ENCODE results near the gene CHCHD1.
"Not testable (repeated sequence)": the region's sequence is repeated elsewhere in the genome, so short reads cannot be mapped to it uniquely, and the experiment has no call there.

Gene CHCHD1

DNA sequence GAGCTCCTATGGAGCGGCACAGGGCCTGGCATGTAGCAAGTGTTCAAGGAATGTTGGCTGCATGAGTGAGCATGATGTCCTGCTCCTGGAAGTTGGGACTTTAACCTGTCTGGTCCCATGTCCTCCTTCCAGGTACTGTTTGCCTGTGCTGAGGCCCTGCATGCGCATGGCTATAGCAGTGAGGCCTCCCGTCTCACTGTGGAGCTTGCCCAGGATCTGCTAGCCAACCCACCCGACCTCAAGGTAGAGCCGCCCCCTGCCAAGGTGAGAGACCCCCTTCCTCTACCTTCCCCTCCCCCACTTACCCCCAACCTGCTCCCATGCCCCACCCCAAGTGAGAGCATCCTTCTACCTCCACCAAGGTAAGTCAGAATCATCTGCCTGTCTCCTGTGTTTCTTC lies 11.6 kb downstream of the CHCHD1 start:
- DNase-seq (ENCODE audit: low spot score) = no peak

DNA sequence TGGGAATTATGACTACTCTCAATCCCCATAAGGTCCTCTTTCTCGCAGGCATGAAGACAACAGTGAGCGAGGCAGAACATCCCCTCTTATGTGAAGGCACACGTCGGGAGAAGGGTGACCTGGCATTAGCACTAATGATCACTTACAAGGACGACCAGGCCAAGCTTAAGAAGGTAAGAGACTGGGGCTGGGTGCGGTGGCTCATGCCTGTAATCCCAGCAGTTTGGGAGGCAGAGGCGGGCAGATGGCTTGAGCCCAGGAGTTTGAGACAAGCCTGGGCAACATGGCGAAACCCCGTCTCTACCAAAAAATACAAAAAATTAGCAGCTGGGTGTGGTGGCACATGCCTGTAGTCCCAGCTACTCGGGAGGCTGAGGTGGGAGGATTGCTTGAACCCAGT lies 13.6 kb downstream of the CHCHD1 start:
- not testable (repeated sequence) for DNase-seq (ENCODE audit: low spot score)

DNA sequence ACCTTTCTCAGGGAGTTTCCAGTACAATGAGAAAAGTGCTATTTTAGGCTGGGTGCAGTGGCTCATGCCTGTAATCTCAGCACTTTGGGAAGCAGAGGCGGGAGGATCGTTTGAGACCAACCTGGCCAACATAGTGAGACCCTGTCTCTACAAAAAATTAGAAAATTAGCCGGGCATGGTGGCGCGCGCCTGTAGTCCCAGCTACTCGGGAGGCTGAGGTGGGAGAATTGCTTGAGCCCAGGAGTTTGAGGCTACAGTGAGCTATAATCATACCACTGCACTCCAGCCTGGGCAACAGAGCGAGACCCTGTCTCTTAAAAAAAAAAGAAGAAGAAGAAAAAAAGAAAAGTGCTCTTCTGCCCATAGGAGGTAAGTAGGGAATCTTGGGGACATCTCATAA lies 14.2 kb downstream of the CHCHD1 start:
- DNase-seq (ENCODE audit: low spot score) = not testable (repeated sequence)

DNA sequence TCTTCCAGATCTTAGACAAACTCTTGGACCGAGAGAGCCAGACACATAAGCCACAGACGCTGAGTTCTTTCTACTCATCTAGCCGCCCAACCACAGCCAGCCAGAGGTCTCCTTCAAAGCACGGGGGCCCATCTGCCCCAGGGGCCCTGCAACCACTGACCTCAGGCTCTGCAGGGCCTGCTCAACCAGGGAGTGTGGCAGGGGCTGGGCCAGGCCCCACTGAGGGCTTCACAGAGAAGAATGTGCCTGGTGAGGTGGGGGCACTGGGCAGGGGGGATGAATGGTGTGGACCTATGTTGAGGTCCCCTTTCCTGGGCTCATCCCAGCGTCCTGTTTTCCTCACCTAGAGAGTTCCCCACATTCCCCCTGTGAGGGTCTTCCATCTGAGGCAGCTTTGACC lies 14.9 kb downstream of the CHCHD1 start:
- DNase-seq (ENCODE audit: low spot score) = no peak

DNA sequence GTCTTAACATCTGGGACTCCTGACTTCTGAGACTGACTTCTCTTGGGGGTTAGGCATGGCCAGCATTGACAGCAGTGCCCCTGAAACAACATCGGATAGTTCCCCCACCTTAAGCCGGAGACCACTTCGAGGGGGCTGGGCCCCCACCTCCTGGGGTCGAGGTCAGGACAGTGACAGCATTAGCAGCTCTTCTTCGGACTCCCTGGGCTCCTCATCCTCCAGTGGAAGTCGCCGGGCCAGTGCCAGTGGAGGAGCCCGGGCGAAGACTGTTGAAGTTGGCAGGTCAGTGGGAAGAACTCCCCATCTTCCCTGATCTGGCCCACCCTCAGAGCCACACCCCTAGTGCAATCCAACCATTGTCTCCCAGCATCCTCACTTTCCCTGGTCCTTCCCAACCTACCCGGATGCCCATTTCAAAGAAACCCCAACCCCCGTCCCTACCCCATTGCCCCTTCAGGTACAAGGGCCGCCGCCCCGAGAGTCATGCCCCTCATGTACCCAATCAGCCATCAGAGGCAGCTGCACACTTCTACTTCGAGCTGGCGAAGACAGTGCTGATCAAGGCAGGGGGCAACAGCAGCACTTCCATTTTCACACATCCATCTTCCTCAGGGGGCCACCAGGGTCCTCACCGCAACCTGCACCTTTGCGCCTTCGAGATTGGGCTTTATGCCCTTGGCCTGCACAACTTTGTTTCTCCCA lies 15.6 kb downstream of the CHCHD1 start:
- DNase-seq (ENCODE audit: low spot score) = no peak

DNA sequence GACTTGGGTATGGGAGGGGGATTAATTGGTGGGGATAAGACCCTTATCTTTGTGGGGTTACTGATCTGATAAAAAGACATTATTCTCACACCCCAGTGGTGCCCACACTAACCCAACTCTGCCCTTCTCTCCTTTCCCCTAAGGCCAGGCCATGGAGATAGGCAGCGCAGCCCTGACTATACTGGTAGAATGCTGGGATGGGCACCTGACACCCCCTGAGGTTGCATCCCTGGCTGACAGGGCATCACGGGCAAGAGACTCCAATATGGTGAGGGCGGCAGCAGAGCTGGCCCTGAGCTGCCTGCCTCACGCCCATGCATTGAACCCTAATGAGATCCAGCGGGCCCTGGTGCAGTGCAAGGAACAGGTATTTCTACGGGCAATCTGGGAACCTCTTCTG lies 16.2 kb downstream of the CHCHD1 start:
- DNase-seq (ENCODE audit: low spot score) = no peak

DNA sequence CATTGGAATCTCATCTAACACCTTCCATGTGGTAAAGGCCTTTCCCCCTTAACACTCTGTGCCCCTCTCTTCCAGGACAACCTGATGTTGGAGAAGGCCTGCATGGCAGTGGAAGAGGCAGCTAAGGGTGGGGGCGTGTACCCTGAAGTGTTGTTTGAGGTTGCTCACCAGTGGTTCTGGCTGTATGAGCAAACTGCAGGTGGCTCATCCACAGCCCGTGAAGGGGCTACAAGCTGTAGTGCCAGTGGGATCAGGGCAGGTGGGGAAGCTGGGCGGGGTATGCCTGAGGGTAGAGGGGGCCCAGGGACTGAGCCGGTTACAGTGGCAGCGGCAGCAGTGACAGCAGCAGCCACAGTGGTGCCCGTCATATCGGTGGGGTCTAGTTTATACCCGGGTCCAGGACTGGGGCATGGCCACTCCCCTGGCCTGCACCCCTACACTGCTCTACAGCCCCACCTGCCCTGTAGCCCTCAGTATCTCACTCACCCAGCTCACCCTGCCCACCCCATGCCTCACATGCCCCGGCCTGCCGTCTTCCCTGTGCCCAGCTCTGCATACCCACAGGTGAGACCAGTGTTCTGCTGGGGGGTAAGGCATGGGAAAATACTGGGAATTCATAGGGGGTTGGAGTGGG lies 17.2 kb downstream of the CHCHD1 start:
- no peak for DNase-seq (ENCODE audit: low spot score)

DNA sequence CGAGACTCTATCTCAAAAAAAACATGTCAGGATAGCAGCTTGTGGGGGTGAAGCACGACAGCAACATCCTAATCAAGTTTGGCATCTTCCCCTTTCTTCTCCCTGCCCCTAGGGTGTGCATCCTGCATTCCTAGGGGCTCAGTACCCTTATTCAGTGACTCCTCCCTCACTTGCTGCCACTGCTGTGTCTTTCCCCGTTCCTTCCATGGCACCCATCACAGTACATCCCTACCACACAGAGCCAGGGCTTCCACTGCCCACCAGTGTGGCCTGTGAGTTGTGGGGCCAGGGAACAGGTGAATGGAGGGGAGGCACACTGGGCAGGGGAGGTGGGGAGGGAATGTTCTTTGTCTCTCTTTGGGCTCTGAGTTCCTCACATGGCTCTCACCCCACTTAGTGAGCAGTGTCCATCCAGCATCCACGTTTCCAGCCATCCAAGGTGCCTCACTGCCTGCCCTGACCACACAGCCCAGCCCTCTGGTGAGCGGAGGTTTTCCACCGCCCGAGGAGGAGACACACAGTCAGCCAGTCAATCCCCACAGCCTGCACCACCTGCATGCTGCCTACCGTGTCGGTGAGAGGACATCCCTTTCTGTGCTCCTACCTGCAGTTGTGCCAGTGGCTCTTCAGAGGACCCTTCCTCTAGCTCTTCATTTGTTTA lies 18.2 kb downstream of the CHCHD1 start:
- DNase-seq (ENCODE audit: low spot score) = no peak

DNA sequence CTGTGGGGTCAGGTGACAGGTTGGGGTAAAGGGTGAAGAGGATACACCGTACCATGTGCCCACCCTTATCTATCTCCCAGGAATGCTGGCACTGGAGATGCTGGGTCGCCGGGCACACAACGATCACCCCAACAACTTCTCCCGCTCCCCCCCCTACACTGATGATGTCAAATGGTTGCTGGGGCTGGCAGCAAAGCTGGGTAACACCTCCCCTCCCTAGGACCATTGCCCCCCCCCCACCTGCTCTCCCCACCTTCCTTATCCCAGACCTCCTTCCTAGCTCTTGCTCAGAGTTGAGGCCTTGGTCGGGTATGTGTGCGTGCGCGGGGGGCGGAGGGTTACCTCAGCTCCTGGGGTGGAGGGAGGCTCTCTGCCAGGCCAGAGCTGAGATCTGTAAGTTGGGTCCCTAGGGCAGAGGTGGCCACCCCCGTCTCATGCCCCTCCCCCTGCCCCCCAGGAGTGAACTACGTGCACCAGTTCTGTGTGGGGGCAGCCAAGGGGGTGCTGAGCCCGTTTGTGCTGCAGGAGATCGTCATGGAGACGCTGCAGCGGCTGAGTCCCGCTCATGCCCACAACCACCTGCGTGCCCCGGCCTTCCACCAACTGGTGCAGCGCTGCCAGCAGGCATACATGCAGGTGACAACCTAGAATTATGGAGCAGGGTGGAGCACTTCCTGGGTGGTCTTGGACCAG lies 18.9 kb downstream of the CHCHD1 start:
- DNase-seq (ENCODE audit: low spot score) = no peak

DNA sequence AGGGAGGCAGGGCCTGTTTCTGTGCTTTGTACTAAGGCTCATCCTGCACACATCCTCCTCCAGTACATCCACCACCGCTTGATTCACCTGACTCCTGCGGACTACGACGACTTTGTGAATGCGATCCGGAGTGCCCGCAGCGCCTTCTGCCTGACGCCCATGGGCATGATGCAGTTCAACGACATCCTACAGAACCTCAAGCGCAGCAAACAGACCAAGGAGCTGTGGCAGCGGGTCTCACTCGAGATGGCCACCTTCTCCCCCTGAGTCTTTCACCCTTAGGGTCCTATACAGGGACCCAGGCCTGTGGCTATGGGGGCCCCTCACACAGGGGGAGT lies 19.4 kb downstream of the CHCHD1 start:
- no peak for DNase-seq (ENCODE audit: low spot score)

DNA sequence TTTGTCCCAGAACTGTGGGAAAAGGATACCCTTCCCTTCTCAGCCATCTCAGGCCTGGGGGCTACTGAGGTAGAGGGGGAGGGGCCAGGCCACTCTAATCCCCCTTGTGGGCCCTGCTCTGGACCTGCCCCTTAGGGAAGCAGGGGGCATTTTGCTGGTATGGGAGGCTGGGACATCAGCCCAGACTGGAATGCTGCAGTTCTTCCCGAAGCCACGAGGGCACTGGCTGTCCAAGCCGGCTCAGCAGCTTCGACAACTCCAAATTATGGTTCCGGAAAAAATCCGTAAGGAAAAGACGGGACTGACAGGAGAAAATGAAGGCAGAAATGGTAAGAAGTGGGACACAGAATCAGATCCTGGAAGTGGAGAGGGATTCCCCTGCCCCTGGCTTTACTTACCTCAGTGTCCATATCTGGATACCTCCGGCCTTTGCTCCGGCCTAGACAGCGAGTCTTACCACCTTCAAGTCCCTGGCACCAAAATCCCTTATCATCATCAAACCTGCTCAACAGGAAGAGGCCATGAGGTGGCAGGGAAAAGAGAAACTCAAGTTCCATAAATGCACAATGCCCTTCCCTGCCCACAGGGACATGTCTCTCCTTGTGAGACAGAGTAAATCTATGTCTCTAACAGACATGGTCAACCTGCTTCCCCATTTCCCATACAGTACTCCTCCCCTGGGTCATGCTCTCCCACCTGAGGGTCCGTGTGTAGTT lies 20.6 kb downstream of the CHCHD1 start:
- no peak for DNase-seq (ENCODE audit: low spot score)

DNA sequence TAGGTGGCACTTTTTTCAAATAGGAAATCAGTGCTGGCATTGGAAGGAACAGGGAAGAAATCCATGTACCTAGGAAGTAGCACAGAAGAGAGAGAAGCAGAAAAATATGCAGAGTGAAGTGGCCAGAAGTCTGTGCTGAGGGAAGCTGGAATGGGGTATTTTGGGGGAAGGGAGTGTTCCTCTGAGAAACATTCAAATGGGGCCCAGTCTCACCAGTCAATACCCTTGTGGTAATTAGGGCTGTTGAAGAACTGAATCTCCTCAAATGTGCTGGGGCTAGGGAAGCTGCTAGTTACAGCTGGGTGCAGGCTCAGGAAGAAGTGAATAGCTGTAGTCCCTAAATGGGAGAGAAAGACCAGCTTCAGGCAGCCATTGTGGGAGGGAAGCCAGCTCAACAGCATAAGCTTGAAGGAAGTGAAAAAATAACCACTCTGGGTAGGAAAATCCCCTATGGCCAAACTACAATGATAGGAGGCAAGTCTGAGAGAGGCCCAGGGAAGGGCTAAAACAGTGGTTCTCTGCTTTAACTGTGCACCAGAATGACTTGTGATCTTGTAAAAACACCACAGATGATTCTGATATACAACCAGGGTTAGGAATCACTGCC lies 21.9 kb downstream of the CHCHD1 start:
- DNase-seq (ENCODE audit: low spot score) = no peak

DNA sequence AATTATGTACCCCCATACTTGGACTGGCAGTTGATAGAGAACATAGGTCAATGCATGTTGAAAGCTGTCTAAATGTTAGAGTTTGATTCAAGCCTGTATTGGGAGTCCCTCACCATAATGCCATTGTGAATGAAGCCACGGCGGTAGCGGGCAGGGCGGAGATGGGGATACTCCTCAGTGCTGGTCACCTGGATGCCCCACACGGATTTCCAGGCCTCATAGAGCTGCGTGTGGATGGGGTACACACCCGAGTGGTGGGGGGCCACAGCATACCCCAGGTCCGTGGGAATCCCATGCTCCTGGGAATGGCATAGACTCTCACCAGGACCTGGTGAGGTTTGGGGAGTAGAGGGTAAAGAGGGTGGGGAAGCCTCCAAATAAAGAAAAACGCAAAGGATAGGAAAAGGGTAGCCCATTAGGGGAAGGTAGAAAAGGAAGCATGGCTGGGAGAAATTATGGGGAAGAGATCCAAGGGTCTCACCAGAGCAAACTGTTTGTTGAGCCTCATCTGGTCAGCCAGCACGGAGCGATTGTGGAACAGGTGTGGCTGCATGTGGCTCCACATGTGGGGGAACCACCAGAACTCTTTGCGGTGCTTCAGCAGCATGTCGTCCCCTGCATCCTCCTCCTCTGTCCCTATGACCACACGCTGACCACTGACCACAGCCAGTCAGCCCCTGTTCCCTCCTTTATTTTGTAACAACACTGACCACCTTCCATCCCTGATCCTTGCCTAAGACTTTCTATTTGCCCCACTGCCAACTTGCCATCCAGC lies 24.5 kb downstream of the CHCHD1 start:
- no peak for DNase-seq (ENCODE audit: low spot score)

DNA sequence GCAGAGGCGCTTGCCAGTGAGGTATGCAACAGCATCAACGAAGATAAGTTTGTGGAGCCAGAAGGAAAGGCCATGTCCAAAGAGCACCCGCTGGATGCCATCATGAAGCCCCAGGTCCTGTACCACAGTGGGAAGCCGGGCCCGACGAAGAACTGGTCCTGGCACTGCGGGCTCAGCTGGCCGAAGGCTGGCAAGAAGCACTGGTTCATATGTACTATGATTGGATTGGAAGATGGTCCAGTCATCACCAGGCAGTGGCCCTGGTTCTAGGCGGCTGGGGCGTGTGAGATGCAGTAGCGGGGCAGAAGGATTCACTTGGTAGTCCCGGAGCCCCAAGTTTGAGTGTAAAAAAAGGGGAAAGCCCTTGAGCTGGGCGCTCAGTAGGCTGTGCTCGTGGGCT lies 25.6 kb downstream of the CHCHD1 start:
- no peak for DNase-seq (ENCODE audit: low spot score)

DNA sequence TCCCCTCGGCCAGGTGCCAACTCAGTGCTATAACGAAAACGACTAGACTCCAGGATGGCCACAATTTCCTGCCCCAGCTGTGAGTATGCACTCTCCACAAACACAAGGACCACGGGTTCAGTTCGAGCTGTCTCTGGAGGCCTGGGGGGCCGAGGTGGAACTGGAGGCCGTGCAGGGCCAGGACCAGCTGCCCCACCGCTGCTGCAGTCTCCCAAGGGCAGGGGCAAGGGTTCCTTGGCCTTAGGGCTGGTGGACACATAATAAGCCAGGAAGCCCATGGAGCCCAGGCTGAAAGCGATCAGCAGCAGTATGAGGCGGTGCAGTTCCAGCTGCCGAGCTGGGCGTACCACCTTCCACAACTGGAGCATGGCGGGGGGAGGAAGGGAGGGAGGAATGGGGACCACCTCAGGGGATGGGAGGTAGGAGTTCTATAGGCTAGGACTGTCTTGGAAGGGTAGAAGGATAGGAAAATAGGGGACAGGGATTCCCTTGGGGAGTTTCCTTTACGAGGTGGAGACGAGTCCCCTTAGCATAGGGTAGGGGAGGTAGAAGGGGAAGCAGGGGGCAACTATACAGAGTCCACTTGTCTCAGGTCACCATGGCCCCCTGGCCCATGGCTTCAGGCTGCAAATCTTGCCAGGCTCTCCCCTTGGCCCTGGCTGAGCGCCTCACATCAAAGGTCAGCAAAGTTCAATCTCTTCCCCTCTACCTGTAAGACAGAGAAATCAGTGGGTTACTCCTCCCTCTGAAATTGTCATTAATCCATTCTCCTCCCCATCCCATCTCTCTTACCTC lies 26.4 kb downstream of the CHCHD1 start:
- no peak for DNase-seq (ENCODE audit: low spot score)

DNA sequence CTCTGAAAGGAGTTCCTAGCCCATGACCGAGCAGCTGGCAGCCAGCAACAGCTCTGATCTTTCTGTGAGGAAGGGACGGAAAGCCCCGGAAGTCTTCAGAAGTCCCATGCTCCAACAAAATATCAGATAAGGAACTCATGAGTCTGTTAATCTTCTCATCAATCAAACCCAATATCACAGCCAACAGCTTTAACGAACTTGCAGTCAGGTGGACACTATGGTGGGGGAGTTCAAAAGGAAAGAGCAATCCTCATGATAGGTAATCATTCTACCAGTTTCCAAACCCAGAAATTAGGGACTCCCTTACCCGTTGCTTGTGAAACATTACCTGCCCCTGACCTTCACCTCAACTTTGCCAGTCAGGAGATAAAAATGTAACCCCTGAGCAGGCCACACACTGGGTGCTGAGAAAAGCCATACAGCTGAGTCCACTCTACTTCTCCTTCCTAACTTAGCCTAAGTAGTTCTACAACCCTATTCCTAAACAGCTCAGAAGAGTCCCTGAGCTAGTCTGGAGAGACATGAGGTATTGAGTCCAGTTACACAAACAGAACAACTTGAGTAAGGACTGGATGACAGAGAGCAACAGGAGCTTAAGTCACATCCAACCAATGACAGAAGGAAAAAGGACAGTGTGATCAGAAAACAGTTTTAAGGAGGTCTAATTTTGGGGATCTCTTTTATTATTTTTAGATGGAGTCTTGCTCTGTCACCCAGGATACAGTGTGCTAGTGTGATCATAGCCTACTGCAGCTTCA lies 27.4 kb downstream of the CHCHD1 start:
- DNase-seq (ENCODE audit: low spot score) = no peak

DNA sequence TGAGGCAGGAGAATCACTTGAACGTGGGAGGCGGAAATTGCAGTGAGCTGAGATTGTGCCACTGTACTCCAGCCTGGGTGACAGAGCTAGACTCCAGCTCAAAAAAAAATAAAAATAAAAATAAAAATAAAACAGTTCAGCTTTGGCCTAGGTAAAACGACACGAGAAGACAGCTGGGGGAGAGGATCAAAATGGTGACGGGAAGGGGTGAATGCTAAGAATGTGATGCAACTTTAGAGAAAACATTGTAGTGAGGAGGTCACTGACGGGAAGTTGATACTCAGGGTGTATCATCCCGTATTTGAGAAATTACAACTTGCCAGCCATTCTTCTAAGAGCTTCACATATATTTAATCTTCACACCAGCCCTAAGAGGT lies 28.5 kb downstream of the CHCHD1 start:
- DNase-seq (ENCODE audit: low spot score) = no peak

DNA sequence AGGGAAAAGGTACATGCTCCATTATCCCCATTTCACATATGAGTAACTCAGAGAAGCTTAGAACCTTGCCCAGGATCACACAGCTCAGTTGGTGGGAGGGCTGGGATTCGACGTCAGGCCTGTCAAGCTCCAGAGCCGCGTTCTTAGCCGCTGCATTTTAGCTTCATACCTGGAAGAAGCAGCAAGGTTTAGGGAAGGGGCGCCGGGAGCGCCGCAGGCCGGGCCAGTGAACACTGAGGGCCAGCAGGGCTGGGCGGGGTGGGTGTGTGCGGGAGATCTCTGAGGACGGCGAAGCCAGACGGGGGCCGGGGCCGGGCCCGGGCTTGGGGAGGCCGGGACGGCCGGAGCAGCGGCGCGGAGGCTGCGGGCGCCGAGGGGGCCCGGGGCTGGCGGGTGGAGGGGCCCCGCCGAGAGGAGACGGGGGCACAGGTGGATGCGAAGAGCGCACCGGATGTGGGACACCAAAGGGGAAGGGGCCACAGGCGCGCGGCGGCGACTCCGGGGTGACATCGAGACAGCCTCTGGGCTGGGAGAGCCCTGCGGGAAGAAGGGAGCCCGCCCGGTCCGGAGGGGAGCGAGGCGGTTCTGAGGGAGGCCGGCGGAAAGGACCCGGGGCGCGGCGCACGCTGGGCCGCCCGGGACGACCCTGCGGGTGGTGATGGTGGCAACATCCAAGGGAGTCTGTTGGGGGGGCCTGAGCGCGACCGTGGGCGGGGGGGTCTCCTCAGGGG lies 29.1 kb downstream of the CHCHD1 start:
- no peak for DNase-seq (ENCODE audit: low spot score)

DNA sequence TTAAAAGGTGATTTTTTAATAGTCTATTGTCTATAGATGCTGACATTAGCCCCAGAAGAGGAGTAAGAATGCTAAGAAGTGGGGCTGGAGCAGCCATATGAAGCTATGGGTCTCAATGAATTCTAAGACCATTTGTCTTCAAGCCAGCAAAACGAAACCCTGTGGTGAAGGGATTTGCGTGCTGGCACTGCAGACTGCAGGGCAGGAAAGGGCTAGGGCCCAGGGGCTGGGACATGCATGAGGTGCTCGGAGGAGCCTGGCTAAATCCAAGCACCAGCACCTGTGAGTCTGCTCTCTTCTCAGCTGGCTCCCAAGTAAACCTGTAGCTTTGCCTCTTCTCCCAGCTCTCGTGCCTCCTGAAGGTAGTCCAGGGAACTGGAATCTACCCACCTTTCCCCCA lies 30.8 kb downstream of the CHCHD1 start:
- no peak for DNase-seq (ENCODE audit: low spot score)
